ENCODE measurements around the gene TMEM267. TPM values are rescaled to one million over a fixed set of nuclear protein-coding genes. Genes with fewer than 3 reads are reported as not detected.
A peak's percentile ranks its signal among the peaks of the same experiment; 100 is the strongest.

TMEM267 gene
- total RNA-seq, 3 donors from 2014 or later (not counting 1 experiment from before 2014, with no cell fraction given), result 7.2 to 12.8 (median 8.8) TPM

DNA sequence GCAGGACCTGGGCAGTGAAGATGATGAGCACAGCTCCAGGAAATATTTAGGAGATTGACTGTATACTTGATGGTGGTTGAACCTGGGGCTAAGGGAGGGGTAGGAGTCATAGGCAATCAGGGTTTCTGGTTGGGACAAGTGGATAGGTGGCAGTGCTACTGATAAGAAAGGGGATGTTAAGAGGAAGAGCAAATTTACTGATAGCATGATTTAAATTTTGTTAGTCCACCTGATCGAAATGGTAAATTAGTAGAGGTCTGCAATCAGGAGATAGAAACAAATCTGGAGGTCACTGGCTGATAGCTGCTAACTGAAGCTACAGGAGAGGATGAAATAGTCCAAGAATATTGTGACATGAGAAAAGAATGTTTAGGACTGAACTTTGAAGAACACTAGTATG is 37.0 kb upstream of the TMEM267 start:
- no peak overlapping the region for H3K4me3 Mint-ChIP-seq
- TF ChIP-seq, protein P1, sequence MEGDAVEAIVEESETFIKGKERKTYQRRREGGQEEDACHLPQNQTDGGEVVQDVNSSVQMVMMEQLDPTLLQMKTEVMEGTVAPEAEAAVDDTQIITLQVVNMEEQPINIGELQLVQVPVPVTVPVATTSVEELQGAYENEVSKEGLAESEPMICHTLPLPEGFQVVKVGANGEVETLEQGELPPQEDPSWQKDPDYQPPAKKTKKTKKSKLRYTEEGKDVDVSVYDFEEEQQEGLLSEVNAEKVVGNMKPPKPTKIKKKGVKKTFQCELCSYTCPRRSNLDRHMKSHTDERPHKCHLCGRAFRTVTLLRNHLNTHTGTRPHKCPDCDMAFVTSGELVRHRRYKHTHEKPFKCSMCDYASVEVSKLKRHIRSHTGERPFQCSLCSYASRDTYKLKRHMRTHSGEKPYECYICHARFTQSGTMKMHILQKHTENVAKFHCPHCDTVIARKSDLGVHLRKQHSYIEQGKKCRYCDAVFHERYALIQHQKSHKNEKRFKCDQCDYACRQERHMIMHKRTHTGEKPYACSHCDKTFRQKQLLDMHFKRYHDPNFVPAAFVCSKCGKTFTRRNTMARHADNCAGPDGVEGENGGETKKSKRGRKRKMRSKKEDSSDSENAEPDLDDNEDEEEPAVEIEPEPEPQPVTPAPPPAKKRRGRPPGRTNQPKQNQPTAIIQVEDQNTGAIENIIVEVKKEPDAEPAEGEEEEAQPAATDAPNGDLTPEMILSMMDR (IDR thresholded peaks at IDR 0.05), result no peak
- Histone ChIP-seq H3K27ac (ENCODE audit: low read length) (no peak overlapping the region), H3K4me3 (ENCODE audit: low read length) (no peak overlapping the region), H3K9me3 (ENCODE audit: control insufficient read depth, insufficient read depth, low read length) (no peaks in the 10 kb centered on the region), H3K4me1 (ENCODE audit: control insufficient read depth, insufficient read depth, low read length) (no peaks in the 10 kb centered on the region), H3K27me3 (ENCODE audit: control insufficient read depth, insufficient read depth, low read length) (no peaks in the 10 kb centered on the region), H3K36me3 (ENCODE audit: control insufficient read depth, insufficient read depth, low read length) (peaks cover 6% of the 10 kb centered on the region)
- DNase-seq (no peak), ATAC-seq (no peak)
- no peak overlapping the region for H3K27ac Mint-ChIP-seq
- 95% methylated on average over 1 of the region's 1 CpG for WGBS (ENCODE audit: insufficient coverage)
- intact Hi-C loops (cut with micrococcal nuclease), result no loop called here
- H3K9me3 Mint-ChIP-seq, result no peaks in the 10 kb centered on the region
- H3K27me3 Mint-ChIP-seq (ENCODE audit: low read depth in 2 of 2), result peaks cover 0 to 5% of the 10 kb centered on the region in 2 donors
- H3K36me3 Mint-ChIP-seq, result no peaks in the 10 kb centered on the region
- H3K4me1 Mint-ChIP-seq, result peaks cover 2 to 7% of the 10 kb centered on the region in 2 donors

DNA sequence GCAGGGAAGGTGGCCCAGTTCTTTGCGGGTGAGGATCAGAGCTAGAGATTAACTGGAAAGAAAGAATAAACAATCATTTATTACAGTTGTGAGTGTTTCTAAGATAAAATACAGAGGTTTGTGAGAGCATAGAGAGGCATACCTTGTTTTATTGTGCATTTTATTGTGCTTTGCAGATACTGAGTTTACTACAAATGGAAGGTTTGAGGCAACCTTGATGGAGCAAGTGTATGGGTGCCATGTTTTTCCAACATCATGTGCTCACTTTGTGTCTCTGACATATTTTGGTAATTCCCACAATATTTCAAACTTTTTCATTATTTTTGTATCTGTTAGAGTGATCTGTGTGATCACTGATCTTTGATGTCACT is 32.0 kb upstream of the TMEM267 start:
- no peak for ATAC-seq
- H3K27ac Mint-ChIP-seq, result peak overlapping the region; percentile 91 to 93
- 33% methylated on average over 1 of the region's 1 CpG for WGBS (ENCODE audit: insufficient coverage)

DNA sequence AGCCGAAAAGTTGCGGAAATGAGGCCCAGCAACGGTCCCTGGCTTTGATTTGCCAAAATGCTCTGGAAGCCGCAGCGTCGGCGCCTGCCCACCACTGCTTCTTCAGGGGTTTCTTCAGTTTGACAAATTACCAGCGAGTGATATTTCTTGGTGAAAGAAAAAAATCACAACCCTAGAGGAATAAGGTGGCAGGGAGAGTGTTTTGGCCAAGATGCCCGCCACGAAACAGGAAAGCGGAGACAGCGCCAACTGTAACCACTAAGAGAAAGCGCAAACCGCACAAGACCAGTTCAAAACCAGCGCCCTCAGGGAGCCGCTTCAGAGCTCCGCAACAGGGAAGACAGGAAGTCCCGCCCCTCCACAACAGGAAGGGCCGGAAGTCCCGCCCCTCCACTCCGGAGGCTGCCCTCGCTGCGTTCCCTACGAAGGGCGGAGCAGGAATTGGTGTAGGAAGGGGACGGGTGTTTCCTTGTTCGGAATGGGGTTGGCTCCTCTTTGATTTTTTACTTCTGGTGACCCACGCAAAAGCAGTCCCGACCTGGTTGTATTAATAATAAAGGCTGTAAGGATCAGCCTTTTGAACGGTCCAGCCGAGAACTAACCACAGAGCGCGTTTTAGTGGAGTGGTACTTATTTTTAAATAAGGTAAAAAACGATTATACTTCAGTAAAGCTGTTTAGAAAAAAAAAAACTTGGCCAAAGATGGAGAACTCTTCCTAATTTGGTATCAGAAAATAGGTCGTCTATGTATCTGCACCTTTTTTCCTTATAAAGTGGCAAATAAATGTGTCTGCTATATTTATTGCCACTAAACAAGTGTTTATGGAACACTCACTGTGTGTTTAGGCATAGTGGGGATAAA is 31.4 kb upstream of the TMEM267 start, which contains the start of gene C5orf34:
C5orf34 (minus strand) TSS at position 333 of the 862 bp plus-strand sequence. CDS start 5,809 bp downstream, outside the sequence.
- peak within 1 kb of the TSS; percentile 91 for H3K27ac ChIP-seq (ENCODE audit: low read length)
- Mint-ChIP-seq H3K4me3 (peak within 1 kb of the TSS; percentile 92), H3K27ac (peak within 1 kb of the TSS; percentile 91 to 93), H3K27me3 (ENCODE audit: low read depth in 2 of 2) (peaks cover 0 to 5% of the 10 kb centered on the region in 2 donors), H3K9me3 (no peaks in the 10 kb centered on the region), H3K36me3 (no peaks in the 10 kb centered on the region), H3K4me1 (peaks cover 24 to 31% of the 10 kb centered on the region in 2 donors)
- H3K27me3 ChIP-seq (ENCODE audit: control insufficient read depth, insufficient read depth, low read length), result no peaks in the 10 kb centered on the region
- H3K4me3 ChIP-seq (ENCODE audit: low read length), result peak within 1 kb of the TSS; percentile 83
- ATAC-seq (peak; percentile 94 to 98 (median 95)), DNase-seq (peak; percentile 90 to 97)
- no peaks in the 10 kb centered on the region for H3K36me3 ChIP-seq (ENCODE audit: control insufficient read depth, insufficient read depth, low read length)
- intact Hi-C loops (cut with micrococcal nuclease), result loop anchor here (1.0 to 2.0 kb wide), 3 partner anchors 31 to 202 kb away; partner anchors contain the start of genes HMGCS1 and PAIP1
- TF ChIP-seq, protein P1 (IDR thresholded peaks at IDR 0.05), result no peak
- no peaks in the 10 kb centered on the region for H3K9me3 ChIP-seq (ENCODE audit: control insufficient read depth, insufficient read depth, low read length)
- 0% methylated on average over 35 of the region's 35 CpGs for WGBS (ENCODE audit: insufficient coverage)
- H3K4me1 ChIP-seq (ENCODE audit: control insufficient read depth, insufficient read depth, low read length), result peaks cover 4% of the 10 kb centered on the region

More for the DNA sequence above, 32.0 kb upstream of the TMEM267 start:
- peaks cover 24 to 31% of the 10 kb centered on the region in 2 donors for H3K4me1 Mint-ChIP-seq
- H3K4me3 Mint-ChIP-seq, result peak overlapping the region; percentile 92
- no peaks in the 10 kb centered on the region for H3K27me3 ChIP-seq (ENCODE audit: control insufficient read depth, insufficient read depth, low read length)
- peak overlapping the region; percentile 83 for H3K4me3 ChIP-seq (ENCODE audit: low read length)
- peak overlapping the region; percentile 91 for H3K27ac ChIP-seq (ENCODE audit: low read length)
- TF ChIP-seq, protein P1 (IDR thresholded peaks at IDR 0.05), result no peak
- intact Hi-C loops (cut with micrococcal nuclease), result loop anchor here (1.0 to 2.0 kb wide), 2 partner anchors 41 to 202 kb away; partner anchors contain the start of genes HMGCS1 and PAIP1
- peaks cover 4% of the 10 kb centered on the region for H3K4me1 ChIP-seq (ENCODE audit: control insufficient read depth, insufficient read depth, low read length)
- no peaks in the 10 kb centered on the region for H3K9me3 ChIP-seq (ENCODE audit: control insufficient read depth, insufficient read depth, low read length)
- peak in 1 of 2 donors; percentile 9 for DNase-seq
- peaks cover 0 to 5% of the 10 kb centered on the region in 2 donors for H3K27me3 Mint-ChIP-seq (ENCODE audit: low read depth in 2 of 2)
- H3K36me3 Mint-ChIP-seq, result no peaks in the 10 kb centered on the region
- H3K9me3 Mint-ChIP-seq, result no peaks in the 10 kb centered on the region
- no peaks in the 10 kb centered on the region for H3K36me3 ChIP-seq (ENCODE audit: control insufficient read depth, insufficient read depth, low read length)

Data from natural killer cell (primary cell).